Measurements from ENCODE around the gene SULT1C3. TPM values are rescaled to one million over a fixed set of nuclear protein-coding genes. Genes with fewer than 3 reads are reported as not detected.

Gene SULT1C3
- total RNA-seq, 4 donors from 2014 or later = not detected

- TF ChIP-seq POLR2AphosphoS5 (IDR thresholded peaks at IDR 0.05) (no peak), EP300 (IDR thresholded peaks at IDR 0.05) (no peak), CTCF (IDR thresholded peaks at IDR 0.05) (no peak), POLR2A (IDR thresholded peaks at IDR 0.05; ENCODE audit: low read depth) (no peak)
- WGBS = 61% methylated on average over 2 of the region's 2 CpGs
- H3K27me3 ChIP-seq = no peaks in the 10 kb centered on the region
- peaks cover 0 to 14% (median 10%) of the 10 kb centered on the region in 4 donors for H3K9me3 ChIP-seq
- no peaks in the 10 kb centered on the region for H3K36me3 ChIP-seq
- H3K27ac ChIP-seq (replicated peaks in 1 of 4) = no peak overlapping the region
- H3K4me1 ChIP-seq = peaks cover 0 to 4% (median 0%) of the 10 kb centered on the region in 4 donors
- H3K4me3 ChIP-seq = no peak overlapping the region
- no peak for DNase-seq (ENCODE audit: extremely low spot score)
- intact Hi-C loops (cut with DNase I) = no loop called here
These were observed 13.2 kb upstream of the SULT1C3 start for GRCh38 chr2:108226564-108226963.

- no peaks in the 10 kb centered on the region for H3K4me1 ChIP-seq
- H3K9me3 ChIP-seq = peaks cover 0 to 11% (median 9%) of the 10 kb centered on the region in 4 donors
- intact Hi-C loops (cut with DNase I) = no loop called here
- no peaks in the 10 kb centered on the region for H3K36me3 ChIP-seq
- WGBS = 79% methylated on average over 4 of the region's 4 CpGs
- H3K27ac ChIP-seq (replicated peaks in 1 of 4) = no peak overlapping the region
- no peak overlapping the region for H3K4me3 ChIP-seq
- DNase-seq (ENCODE audit: extremely low spot score) = no peak
- no peaks in the 10 kb centered on the region for H3K27me3 ChIP-seq
- no peak for TF ChIP-seq CTCF (IDR thresholded peaks at IDR 0.05)
- no peak for TF ChIP-seq EP300 (IDR thresholded peaks at IDR 0.05)
- TF ChIP-seq POLR2AphosphoS5 (IDR thresholded peaks at IDR 0.05) = no peak
- no peak for TF ChIP-seq POLR2A (IDR thresholded peaks at IDR 0.05; ENCODE audit: low read depth)
These were observed 11.8 kb upstream of the SULT1C3 start for GRCh38 chr2:108228006-108228405.

- Histone ChIP-seq H3K36me3 (no peaks in the 10 kb centered on the region), H3K9me3 (peaks cover 0 to 6% (median 4%) of the 10 kb centered on the region in 4 donors), H3K4me1 (no peaks in the 10 kb centered on the region), H3K4me3 (no peak overlapping the region), H3K27me3 (no peaks in the 10 kb centered on the region), H3K27ac (replicated peaks in 1 of 4) (no peak overlapping the region)
- no peak for DNase-seq (ENCODE audit: extremely low spot score)
- intact Hi-C loops (cut with DNase I) = no loop called here
- WGBS = no CpG with 5 or more reads among the region's 1 CpG
- TF ChIP-seq POLR2AphosphoS5 (IDR thresholded peaks at IDR 0.05) = no peak
- no peak for TF ChIP-seq EP300 (IDR thresholded peaks at IDR 0.05)
- no peak for TF ChIP-seq POLR2A (IDR thresholded peaks at IDR 0.05; ENCODE audit: low read depth)
- TF ChIP-seq CTCF (IDR thresholded peaks at IDR 0.05) = no peak
These were observed 11.2 kb upstream of the SULT1C3 start for GRCh38 chr2:108228537-108228936.

- Histone ChIP-seq H3K4me1 (no peaks in the 10 kb centered on the region), H3K9me3 (no peaks in the 10 kb centered on the region), H3K36me3 (no peaks in the 10 kb centered on the region), H3K4me3 (no peak overlapping the region), H3K27me3 (no peaks in the 10 kb centered on the region), H3K27ac (replicated peaks in 1 of 4) (no peak overlapping the region)
- intact Hi-C loops (cut with DNase I) = no loop called here
- 80% methylated on average over 1 of the region's 2 CpGs for WGBS
- no peak for TF ChIP-seq POLR2AphosphoS5 (IDR thresholded peaks at IDR 0.05)
- no peak for TF ChIP-seq POLR2A (IDR thresholded peaks at IDR 0.05; ENCODE audit: low read depth)
- no peak for TF ChIP-seq CTCF (IDR thresholded peaks at IDR 0.05)
- no peak for TF ChIP-seq EP300 (IDR thresholded peaks at IDR 0.05)
- no peak for DNase-seq (ENCODE audit: extremely low spot score)
These were observed 9.9 kb upstream of the SULT1C3 start for GRCh38 chr2:108229875-108230274.

GRCh38 chr2:108235577-108235976 lies 4.2 kb upstream of the SULT1C3 start:
- WGBS = 85% methylated on average over 4 of the region's 4 CpGs

More at GRCh38 chr2:108235577-108235976, 4.2 kb upstream of the SULT1C3 start:
- Histone ChIP-seq H3K9me3 (peaks cover 0 to 7% (median 3%) of the 10 kb centered on the region in 4 donors), H3K4me1 (no peaks in the 10 kb centered on the region), H3K36me3 (no peaks in the 10 kb centered on the region), H3K27me3 (no peaks in the 10 kb centered on the region), H3K4me3 (no peak overlapping the region), H3K27ac (replicated peaks in 1 of 4) (no peak overlapping the region)
- no peak for DNase-seq (ENCODE audit: extremely low spot score)
- TF ChIP-seq CTCF (IDR thresholded peaks at IDR 0.05) (no peak), POLR2AphosphoS5 (IDR thresholded peaks at IDR 0.05) (no peak), EP300 (IDR thresholded peaks at IDR 0.05) (no peak), POLR2A (IDR thresholded peaks at IDR 0.05; ENCODE audit: low read depth) (no peak)
- intact Hi-C loops (cut with DNase I) = no loop called here

Measured in esophagus muscularis mucosa (tissue), 4 donors.